SK-N-MC (cell line): ENCODE measurements around the gene NME3.

Experiments
- EZH2 ChIP-seq: fragments of 200-600 bp; sonication (generic); IDR thresholded peaks from one replicate; pipeline ENCODE4 v1.6.1; 2017; ENCODE audit warnings: antibody characterized with exemption
- POLR2AphosphoS5 ChIP-seq: IDR thresholded peaks from 2 replicates; pipeline ENCODE4 v1.6.1; 2012; ENCODE audit warnings: mild to moderate bottlenecking, low read depth, low read length, borderline replicate concordance

DNA sequence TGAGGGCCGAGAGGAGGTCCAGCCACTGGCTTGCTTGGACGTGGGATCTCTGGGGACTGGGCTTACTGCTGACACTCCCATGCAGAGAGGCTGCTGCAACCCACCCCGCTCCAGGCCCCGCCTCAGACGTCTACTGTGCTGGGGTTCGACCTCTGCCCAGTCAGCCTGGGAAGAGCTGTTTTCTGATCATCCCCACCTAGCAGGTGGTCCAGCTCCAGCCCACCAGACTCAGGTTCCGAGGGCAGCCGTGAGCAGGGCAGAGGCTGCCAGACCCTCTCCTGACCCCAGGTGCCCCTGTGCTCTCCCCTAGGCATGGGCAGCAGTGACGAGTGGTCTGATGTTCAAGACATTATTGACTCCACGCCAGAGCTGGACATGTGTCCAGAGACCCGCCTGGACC lies 23.4 kb downstream of the NME3 start:
- TF ChIP-seq POLR2AphosphoS5, result no peak
- TF ChIP-seq EZH2, result no peak
